HEK293T (cell line): ENCODE results near the gene TOR4A.

Source experiments
- CTCF ChIA-PET: fragments of 350-600 bp; formaldehyde crosslinking; extraction: SDS; loops from one replicate; lab custom pipeline; 2021; ENCODE audit warnings: antibody characterized with exemption, inconsistent platforms; lab: Yijun Ruan, JAX
- POLR2A ChIA-PET: fragments of 350-600 bp; formaldehyde crosslinking; extraction: SDS; loops from one replicate; lab custom pipeline; 2020; ENCODE audit warnings: antibody characterized with exemption, inconsistent platforms; lab: Yijun Ruan, JAX
- DNase-seq: peaks from one replicate; pipeline ENCODE4 v3.0.0; 2012; ENCODE audit warnings: mixed read lengths; ENCODE audit errors: extremely low spot score
- ARNT ChIP-seq: fragments of 450-650 bp; IDR thresholded peaks from 2 replicates; pipeline ENCODE4 v1.6.1; 2017; ENCODE audit warnings: mild to moderate bottlenecking
- BHLHE40 ChIP-seq: fragments of 450-650 bp; IDR thresholded peaks from 2 replicates; pipeline ENCODE4 v1.6.1; 2016; ENCODE audit warnings: mild to moderate bottlenecking, moderate library complexity, borderline replicate concordance
- CTBP1 ChIP-seq: fragments of 450-650 bp; IDR thresholded peaks from 2 replicates; pipeline ENCODE4 v1.6.1; 2016; ENCODE audit warnings: borderline replicate concordance
- ELF4 ChIP-seq: fragments of 450-650 bp; IDR thresholded peaks from 2 replicates; pipeline ENCODE4 v1.6.1; 2017; ENCODE audit warnings: antibody characterized with exemption
- FOXA1 ChIP-seq: fragments of 450-650 bp; IDR thresholded peaks from 2 replicates; pipeline ENCODE4 v1.6.1; 2016; ENCODE audit warnings: mild to moderate bottlenecking
- FOXK2 ChIP-seq: fragments of 450-650 bp; IDR thresholded peaks from 2 replicates; pipeline ENCODE4 v1.6.1; 2016; ENCODE audit warnings: mild to moderate bottlenecking
- FOXM1 ChIP-seq: fragments of 450-650 bp; IDR thresholded peaks from 2 replicates; pipeline ENCODE4 v1.6.1; 2017; ENCODE audit warnings: mild to moderate bottlenecking, borderline replicate concordance
- HDGF ChIP-seq: fragments of 450-650 bp; IDR thresholded peaks from 2 replicates; pipeline ENCODE4 v1.6.1; 2017; ENCODE audit warnings: antibody characterized with exemption, borderline replicate concordance
- L3MBTL2 ChIP-seq: fragments of 450-650 bp; conservative IDR thresholded peaks from 2 replicates; pipeline ENCODE4 v1.6.1; 2016; ENCODE audit warnings: mild to moderate bottlenecking
- LEF1 ChIP-seq: fragments of 450-650 bp; IDR thresholded peaks from 2 replicates; pipeline ENCODE4 v1.6.1; 2017; ENCODE audit warnings: mild to moderate bottlenecking, borderline replicate concordance
- NFRKB ChIP-seq: fragments of 450-650 bp; IDR thresholded peaks from 2 replicates; pipeline ENCODE4 v1.6.1; 2016; ENCODE audit warnings: mild to moderate bottlenecking, moderate library complexity
- PKNOX1 ChIP-seq: fragments of 450-650 bp; IDR thresholded peaks from 2 replicates; pipeline ENCODE4 v1.6.1; 2016
- SP1 ChIP-seq: fragments of 450-650 bp; IDR thresholded peaks from 2 replicates; pipeline ENCODE4 v1.6.1; 2017
- SUZ12 ChIP-seq: fragments of 450-650 bp; IDR thresholded peaks from 2 replicates; pipeline ENCODE4 v1.6.1; 2016; ENCODE audit warnings: mild to moderate bottlenecking
- TARDBP ChIP-seq: fragments of 450-650 bp; IDR thresholded peaks from 2 replicates; pipeline ENCODE4 v1.6.1; 2016
- ZNF384 ChIP-seq: fragments of 450-650 bp; IDR thresholded peaks from 2 replicates; pipeline ENCODE4 v1.6.1; 2016

TOR4A gene

GRCh38 chr9:137319739-137320551 lies 42.4 kb downstream of the TOR4A start:
- no peak for DNase-seq
- ChIA-PET CTCF (interaction anchor here (1.8 kb wide), 1 partner anchor 18 kb away, joined by 6 read pairs; the partner anchor contains the start of gene NRARP), POLR2A (interaction anchor here (0.7 kb wide), 1 partner anchor 18 kb away, joined by 3 read pairs; the partner anchor contains the start of gene NRARP)
- no peak for TF ChIP-seq SUZ12
- no peak for TF ChIP-seq HDGF
- TF ChIP-seq BHLHE40: no peak
- no peak for TF ChIP-seq LEF1
- no peak for TF ChIP-seq ZNF384
- TF ChIP-seq NFRKB: no peak
- TF ChIP-seq CTBP1: no peak
- no peak for TF ChIP-seq FOXM1
- TF ChIP-seq FOXK2: no peak
- no peak for TF ChIP-seq TARDBP
- no peak for TF ChIP-seq FOXA1
- TF ChIP-seq L3MBTL2: no peak
- no peak for TF ChIP-seq ELF4

- POLR2A ChIA-PET: no interaction called here
- CTCF ChIA-PET: interaction anchor here (0.6 to 1.8 kb wide), 2 partner anchors 19 to 170 kb away, joined by 4 to 6 read pairs; partner anchors contain the start of gene NRARP
- TF ChIP-seq FOXM1: no peak
- TF ChIP-seq LEF1: no peak
- TF ChIP-seq FOXK2: no peak
- TF ChIP-seq ARNT: no peak
- no peak for TF ChIP-seq NFRKB
- no peak for TF ChIP-seq ZNF384
- TF ChIP-seq BHLHE40: no peak
- TF ChIP-seq HDGF: no peak
- no peak for TF ChIP-seq ELF4
- TF ChIP-seq CTBP1: no peak
- no peak for TF ChIP-seq SP1
- TF ChIP-seq FOXA1: no peak
- no peak for TF ChIP-seq L3MBTL2
- no peak for TF ChIP-seq SUZ12
- no peak for TF ChIP-seq TARDBP
- no peak for TF ChIP-seq PKNOX1
- DNase-seq: no peak
Observed at GRCh38 chr9:137320555-137321384, 43.2 kb downstream of the TOR4A start.

GRCh38 chr9:137321726-137322361 lies 44.3 kb downstream of the TOR4A start:
- no peak for DNase-seq
- ChIA-PET POLR2A (no interaction called here), CTCF (no interaction called here)
- TF ChIP-seq HDGF: no peak

- no peak for DNase-seq
- POLR2A ChIA-PET: no interaction called here
Observed at GRCh38 chr9:137323531-137324331, 46.2 kb downstream of the TOR4A start.

More at GRCh38 chr9:137323531-137324331, 46.2 kb downstream of the TOR4A start:
- CTCF ChIA-PET: interaction anchor here (0.7 kb wide), 1 partner anchor 16 kb away, joined by 3 read pairs; no protein-coding TSS in a partner anchor
- TF ChIP-seq PKNOX1 (no peak), ELF4 (no peak), TARDBP (no peak), SUZ12 (no peak), SP1 (no peak), FOXM1 (no peak), NFRKB (no peak), L3MBTL2 (no peak), ZNF384 (no peak), LEF1 (no peak), HDGF (no peak), FOXK2 (no peak), CTBP1 (no peak), FOXA1 (no peak), BHLHE40 (no peak)
